CD4-positive, alpha-beta T cell treated with Interleukin-12 subunit alpha and Interleukin-12 subunit beta, for 1 hour (primary cell): Measurements from ENCODE around the gene CDON.
"Not testable (repeated sequence)": the region's sequence is repeated elsewhere in the genome, so short reads cannot be mapped to it uniquely, and the experiment has no call there.

Experiments
- DNase-seq: peaks from one replicate; pipeline ENCODE4 v3.0.0-alpha.2; 2020

Gene CDON

GRCh38 chr11:125918140-125918840 is 144.4 kb downstream of the CDON start:
- no peak for DNase-seq

GRCh38 chr11:125916683-125917347 is 145.9 kb downstream of the CDON start:
- no peak for DNase-seq

- DNase-seq = not testable (repeated sequence)
Observed at GRCh38 chr11:125914601-125915000, 148.1 kb downstream of the CDON start.

- no peak for DNase-seq
Observed at GRCh38 chr11:125910226-125910849, 152.3 kb downstream of the CDON start.
